ENCODE data around the gene CHL1. TPM values are rescaled to one million over a fixed set of nuclear protein-coding genes. Genes with fewer than 3 reads are reported as not detected.

CHL1 gene
- total RNA-seq, 1 experiment from 2014 or later, result not detected

- DNase-seq (ENCODE audit: low spot score), result peak; percentile 43
- Histone ChIP-seq H3K4me3 (ENCODE audit: low read depth, low read length, poor library complexity, severe bottlenecking) (no peak overlapping the region), H3K36me3 (ENCODE audit: insufficient read depth, low read length, poor library complexity, severe bottlenecking) (no peaks in the 10 kb centered on the region), H3K27me3 (replicated peaks; ENCODE audit: insufficient read depth, low read depth, low read length, poor library complexity) (no peaks in the 10 kb centered on the region), H3K9me3 (ENCODE audit: low read depth, low read length, poor library complexity, severe bottlenecking) (no peaks in the 10 kb centered on the region), H3K4me1 (ENCODE audit: insufficient read depth, low read length, poor library complexity, severe bottlenecking) (peaks cover 6% of the 10 kb centered on the region), H3K27ac (ENCODE audit: low read depth, low read length, poor library complexity, severe bottlenecking) (no peak overlapping the region)
- BruUV-seq (replicated peaks), result no TSS peak
- ChIA-PET POLR2A (ENCODE audit: low non-redundant PET) (no interaction called here), CTCF (no interaction called here)
- TF ChIP-seq EZH2 (IDR thresholded peaks at IDR 0.05; ENCODE audit: borderline replicate concordance, low read depth, low read length, poor library complexity, severe bottlenecking) (no peak), CTCF (conservative IDR thresholded peaks at IDR 0.05; ENCODE audit: low read depth, low read length) (no peak)
- intact Hi-C loops (cut with micrococcal nuclease; ENCODE audit: unreplicated experiment), result no loop called here
These were observed 154.4 kb downstream of the CHL1 start for GRCh38 chr3:350871-351371.

- intact Hi-C loops (cut with micrococcal nuclease; ENCODE audit: unreplicated experiment), result no loop called here
- Histone ChIP-seq H3K27me3 (replicated peaks; ENCODE audit: insufficient read depth, low read depth, low read length, poor library complexity) (no peaks in the 10 kb centered on the region), H3K9me3 (ENCODE audit: low read depth, low read length, poor library complexity, severe bottlenecking) (no peaks in the 10 kb centered on the region), H3K36me3 (ENCODE audit: insufficient read depth, low read length, poor library complexity, severe bottlenecking) (no peaks in the 10 kb centered on the region), H3K27ac (ENCODE audit: low read depth, low read length, poor library complexity, severe bottlenecking) (no peak overlapping the region), H3K4me1 (ENCODE audit: insufficient read depth, low read length, poor library complexity, severe bottlenecking) (peaks cover 6% of the 10 kb centered on the region), H3K4me3 (ENCODE audit: low read depth, low read length, poor library complexity, severe bottlenecking) (no peak overlapping the region)
- BruUV-seq (replicated peaks), result no TSS peak
- ChIA-PET CTCF (no interaction called here), POLR2A (ENCODE audit: low non-redundant PET) (no interaction called here)
- no peak for DNase-seq (ENCODE audit: low spot score)
- TF ChIP-seq EZH2 (IDR thresholded peaks at IDR 0.05; ENCODE audit: borderline replicate concordance, low read depth, low read length, poor library complexity, severe bottlenecking) (no peak), CTCF (conservative IDR thresholded peaks at IDR 0.05; ENCODE audit: low read depth, low read length) (no peak)
These were observed 156.0 kb downstream of the CHL1 start for GRCh38 chr3:352599-352998.

- ChIA-PET POLR2A (ENCODE audit: low non-redundant PET) (no interaction called here), CTCF (no interaction called here)
- H3K36me3 ChIP-seq (ENCODE audit: insufficient read depth, low read length, poor library complexity, severe bottlenecking), result no peaks in the 10 kb centered on the region
- no peaks in the 10 kb centered on the region for H3K9me3 ChIP-seq (ENCODE audit: low read depth, low read length, poor library complexity, severe bottlenecking)
- TF ChIP-seq CTCF (conservative IDR thresholded peaks at IDR 0.05; ENCODE audit: low read depth, low read length) (no peak), EZH2 (IDR thresholded peaks at IDR 0.05; ENCODE audit: borderline replicate concordance, low read depth, low read length, poor library complexity, severe bottlenecking) (no peak)
- H3K4me1 ChIP-seq (ENCODE audit: insufficient read depth, low read length, poor library complexity, severe bottlenecking), result peaks cover 6% of the 10 kb centered on the region
- no peaks in the 10 kb centered on the region for H3K27me3 ChIP-seq (replicated peaks; ENCODE audit: insufficient read depth, low read depth, low read length, poor library complexity)
- no TSS peak for BruUV-seq (replicated peaks)
- H3K27ac ChIP-seq (ENCODE audit: low read depth, low read length, poor library complexity, severe bottlenecking), result no peak overlapping the region
- no peak overlapping the region for H3K4me3 ChIP-seq (ENCODE audit: low read depth, low read length, poor library complexity, severe bottlenecking)
- DNase-seq (ENCODE audit: low spot score), result no peak
- intact Hi-C loops (cut with micrococcal nuclease; ENCODE audit: unreplicated experiment), result no loop called here
These were observed 156.7 kb downstream of the CHL1 start for GRCh38 chr3:353191-353739.
